NCI-H2196 (cell line): ENCODE results near the gene KEL.

ENCODE experiments used
- DNase-seq: peaks from one replicate; lab custom pipeline; 2025; ENCODE audit not compliant: unreplicated experiment; lab: John Stamatoyannopoulos, UW

The KEL gene

DNA sequence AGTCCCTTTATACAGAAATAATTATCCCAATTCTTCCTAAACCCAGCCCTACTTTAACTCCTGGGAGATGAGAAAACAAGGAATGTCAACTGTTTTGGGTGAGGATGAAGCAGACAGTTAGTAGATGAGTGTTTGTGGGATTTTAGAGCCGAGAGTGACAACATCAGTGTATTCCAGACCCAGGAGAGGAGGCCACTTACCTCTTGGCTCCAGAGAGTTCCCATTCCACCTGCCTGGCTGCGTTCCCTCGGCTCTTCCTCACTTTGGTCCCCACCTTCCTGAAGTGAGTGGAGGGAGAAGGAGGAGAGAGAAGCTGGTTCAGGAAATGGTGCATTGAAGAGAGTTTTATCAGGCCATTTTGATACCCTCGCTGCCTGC is 579 bp downstream of the KEL start:
- DNase-seq, result no peak

DNA sequence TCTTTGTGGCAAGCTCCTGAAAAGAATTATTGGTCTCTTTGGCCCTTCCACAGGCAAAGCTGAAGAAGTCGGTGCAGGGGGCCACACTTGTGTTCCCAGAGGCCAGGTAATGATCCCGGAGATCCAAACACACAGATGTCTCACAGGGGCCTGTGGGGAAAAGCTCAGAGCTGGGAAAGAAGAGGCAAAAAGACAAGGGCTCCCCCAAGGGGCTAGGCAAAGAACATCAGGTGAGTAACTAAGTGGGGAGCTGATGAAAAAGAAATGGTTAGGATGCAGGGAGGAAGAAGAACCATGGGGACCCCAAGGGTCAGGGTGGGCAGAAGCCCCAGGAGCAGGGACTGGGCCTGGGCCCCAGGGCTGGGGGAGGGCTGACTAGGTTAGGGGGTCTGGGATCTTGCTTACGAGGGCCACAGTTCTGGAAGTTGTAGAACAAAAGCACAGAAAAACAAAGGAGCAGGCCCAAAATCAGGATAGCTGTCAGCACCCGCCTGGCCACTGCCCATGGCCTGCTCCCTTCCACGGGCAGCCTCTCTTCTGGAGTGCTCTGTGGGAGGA is 1.1 kb downstream of the KEL start:
- DNase-seq, result no peak

DNA sequence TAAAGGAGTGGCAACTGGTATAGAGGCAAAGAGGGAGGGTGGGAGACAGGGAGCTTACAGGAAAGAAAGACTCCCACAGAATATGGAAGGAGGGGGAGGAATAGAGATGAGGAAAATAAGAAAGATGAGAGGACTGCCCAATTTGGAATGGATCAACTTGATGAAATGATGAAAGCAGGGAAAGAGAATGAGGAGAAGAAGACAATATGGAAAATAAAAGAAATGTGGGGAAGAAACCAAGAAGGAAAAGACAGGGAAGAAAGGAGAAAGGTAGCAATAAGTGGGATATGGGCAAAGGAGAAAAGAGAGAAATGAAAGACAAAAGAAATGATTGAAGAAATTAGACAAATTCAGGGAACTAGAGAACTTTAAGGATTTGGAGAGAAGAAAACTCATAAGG is 3.0 kb downstream of the KEL start:
- DNase-seq, result no peak

DNA sequence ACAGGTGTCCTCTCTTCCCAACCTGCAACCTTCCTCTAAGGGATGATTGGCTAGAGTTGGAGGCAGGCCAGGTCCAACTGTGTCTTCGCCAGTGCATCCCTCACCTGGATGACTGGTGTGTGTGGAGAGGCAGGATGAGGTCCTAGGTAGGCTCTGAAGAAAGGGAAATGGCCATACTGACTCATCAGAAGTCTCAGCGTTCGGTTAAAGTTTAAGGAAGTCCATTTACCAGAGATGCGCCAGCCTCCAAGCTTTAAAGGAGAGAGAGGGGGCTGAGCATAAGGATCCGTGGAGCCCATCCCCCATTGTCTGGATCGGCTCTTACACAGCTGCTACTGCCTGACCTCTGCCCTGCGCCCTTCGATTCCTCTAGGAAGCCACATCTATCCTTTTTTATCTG is 4.4 kb downstream of the KEL start:
- no peak for DNase-seq

DNA sequence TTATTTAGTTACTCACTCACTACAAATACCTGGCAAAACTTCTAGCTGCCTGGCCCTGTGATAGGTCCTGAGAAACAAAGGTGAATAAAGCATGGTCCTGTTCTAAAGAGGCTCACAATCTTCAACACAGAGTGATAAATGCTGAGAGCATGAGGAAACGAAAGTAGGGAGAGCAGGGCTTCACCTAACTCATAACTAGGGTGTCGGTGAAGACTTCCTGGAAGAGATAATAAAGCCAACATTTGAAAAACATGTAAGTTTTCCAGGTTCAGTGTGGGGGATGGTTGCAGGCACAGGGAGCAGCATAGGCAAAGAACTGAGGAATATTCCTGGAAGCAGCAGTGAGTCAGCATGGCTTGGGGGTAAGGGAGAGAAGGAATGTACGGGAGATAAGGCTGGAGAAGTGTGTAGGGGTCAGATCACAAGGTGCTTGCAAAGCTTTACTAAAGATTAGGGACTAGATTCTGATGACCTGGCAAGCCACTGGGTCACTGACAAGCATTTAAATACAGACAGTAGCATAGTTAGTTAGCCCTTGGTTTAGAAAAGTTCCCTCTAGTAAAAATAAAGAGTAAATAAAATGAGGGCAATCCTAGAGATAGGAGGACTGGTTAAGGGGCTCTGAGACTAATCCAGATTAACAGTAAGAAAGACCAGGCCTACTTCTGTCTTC is 5.1 kb downstream of the KEL start:
- DNase-seq, result no peak

DNA sequence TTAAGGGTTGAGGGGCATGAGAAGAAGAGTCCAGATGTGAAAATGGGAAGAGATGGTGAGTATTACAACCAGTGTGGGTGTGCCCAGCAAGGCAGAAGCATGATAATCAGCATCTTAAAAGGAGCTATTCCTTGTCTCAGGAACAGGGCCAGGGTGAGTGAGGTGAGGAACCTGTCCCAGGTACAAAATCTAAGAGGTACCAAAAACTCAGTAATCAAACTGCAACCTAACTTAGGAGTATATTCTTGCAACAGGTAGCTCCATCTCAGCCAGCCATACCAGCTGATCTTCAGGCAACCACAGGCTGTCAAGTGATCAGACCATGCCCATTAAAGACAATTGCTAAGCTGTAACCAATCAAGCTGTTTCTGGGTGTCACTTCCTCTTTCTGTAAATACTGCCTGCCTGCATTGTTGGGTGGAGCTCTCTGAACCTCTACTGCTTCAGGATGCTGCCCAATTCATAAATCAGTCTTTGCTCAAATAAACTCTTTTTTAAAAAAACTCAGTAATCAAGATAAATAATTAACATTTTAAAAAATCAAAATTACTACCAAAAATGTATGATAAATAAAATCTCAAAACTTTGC is 7.4 kb downstream of the KEL start:
- no peak for DNase-seq

DNA sequence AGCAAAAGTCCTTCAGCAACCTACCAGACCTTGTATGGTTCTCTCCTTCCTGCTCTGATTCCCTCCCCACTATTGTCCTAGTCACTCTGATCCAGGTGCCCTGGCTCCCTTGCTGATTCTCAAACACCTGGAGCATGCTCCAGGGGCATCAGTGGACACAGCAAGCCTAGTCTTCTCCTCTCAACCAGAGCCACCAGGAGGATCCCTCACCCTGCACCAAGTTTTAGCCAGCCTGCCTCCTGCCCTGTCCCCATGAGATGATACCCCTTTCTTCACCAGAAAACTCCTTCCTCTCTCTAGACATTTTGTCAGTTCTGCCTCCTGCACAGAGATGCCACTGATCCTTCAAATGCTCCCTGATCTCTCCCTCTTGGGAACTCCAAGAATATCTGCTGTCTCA is 11.9 kb downstream of the KEL start:
- DNase-seq, result no peak

DNA sequence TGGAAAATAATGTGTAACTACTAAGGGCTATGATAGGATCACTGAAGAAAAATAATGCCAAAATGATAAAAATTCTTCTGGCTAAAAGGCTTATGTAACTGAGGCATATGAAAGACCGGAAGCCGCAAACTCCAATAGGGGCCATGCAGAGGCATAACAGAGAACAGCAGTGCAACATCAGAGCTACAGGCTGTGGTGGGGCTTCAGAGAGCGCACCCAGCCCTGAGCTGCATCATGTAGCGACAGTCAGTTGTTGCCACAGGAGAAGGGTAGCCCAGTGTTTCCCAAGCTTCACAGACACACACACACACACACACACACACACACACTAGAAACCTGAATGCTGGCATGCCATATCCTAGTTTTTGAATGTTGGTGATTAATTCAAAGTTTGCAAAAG is 13.6 kb downstream of the KEL start:
- no peak for DNase-seq

DNA sequence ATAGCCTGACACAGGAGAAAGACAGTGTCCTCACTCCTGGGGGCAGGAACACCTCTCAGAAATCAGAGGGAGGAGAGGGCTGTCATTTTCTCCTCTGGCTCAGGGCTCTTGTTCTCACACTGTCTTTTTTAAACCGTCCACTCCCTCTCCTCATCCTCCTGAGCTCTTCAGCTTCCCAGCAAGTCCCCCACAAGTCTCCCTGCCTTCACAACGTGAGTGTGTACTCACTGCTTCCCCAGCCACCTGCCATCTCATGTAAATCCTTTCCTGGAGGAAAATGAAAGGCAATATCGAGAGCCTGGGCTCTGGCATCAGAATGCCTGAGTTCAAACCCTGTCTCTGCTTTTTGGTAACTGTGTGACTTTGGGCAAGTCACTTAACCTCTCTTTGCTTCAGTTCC is 17.2 kb downstream of the KEL start:
- no peak for DNase-seq

DNA sequence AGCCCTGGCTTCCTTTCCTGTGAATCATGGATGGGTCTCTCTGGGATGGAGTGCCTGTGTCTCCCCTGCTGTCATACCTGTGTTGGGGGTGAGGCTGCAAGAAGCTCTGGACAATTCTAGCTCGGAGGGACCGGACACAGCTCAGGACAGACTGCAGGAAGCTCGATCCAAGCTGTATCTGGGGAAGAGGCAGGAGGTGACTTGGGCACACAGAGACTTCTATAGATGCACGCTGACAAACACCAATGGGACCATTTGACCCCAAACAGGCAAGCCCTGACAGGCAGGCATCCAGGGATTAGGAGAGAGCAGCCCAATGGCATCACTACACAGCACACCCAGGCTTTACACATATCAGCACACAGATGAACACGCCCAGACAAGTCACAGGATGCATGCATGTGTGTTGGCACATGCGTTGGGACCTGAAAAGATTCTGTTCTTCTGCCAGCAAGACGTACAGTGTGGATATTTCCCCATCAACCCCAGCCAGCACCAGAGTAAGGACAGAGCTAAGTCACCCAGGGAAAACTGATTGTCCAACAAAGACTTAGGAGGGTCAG is 18.4 kb downstream of the KEL start:
- DNase-seq, result no peak

DNA sequence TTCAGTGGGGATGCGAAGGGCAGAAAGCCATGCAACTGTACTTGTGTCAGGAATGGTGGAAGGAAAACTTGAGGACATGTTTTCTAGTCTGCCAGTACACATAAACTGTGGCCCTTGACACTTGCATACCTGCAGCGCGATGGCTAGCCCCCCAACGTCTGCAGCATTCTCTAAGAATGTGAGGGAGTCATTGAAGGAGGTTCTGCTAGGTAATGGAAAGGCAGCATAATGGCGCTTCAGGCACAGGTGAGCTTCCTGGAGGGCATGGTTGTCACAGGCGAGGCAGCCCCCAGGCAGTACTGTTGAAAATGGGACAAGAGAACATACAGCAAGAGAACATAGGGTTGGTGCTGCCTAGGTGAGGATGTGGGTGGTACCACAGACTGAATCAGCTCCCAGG is 19.4 kb downstream of the KEL start:
- no peak for DNase-seq

DNA sequence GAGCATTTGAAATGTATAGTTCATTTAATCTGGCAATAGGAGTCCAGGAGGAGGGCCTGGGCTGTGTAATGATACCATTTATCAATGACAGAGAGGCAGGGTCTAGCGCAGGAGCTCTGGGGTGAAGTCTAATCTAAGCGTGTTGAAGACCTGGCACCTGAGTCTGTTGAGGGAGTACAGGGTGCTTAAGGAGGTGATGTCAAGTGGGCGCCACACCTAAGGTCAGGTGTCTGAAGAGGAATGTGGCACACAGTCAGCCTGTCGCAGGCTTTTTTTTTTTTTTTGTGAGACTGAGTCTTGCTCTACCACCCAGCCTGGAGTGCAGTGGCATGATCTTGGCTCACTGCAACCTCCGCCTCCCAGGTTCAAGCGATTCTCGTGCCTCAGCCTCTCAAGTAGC is 20.6 kb downstream of the KEL start:
- no peak for DNase-seq

DNA sequence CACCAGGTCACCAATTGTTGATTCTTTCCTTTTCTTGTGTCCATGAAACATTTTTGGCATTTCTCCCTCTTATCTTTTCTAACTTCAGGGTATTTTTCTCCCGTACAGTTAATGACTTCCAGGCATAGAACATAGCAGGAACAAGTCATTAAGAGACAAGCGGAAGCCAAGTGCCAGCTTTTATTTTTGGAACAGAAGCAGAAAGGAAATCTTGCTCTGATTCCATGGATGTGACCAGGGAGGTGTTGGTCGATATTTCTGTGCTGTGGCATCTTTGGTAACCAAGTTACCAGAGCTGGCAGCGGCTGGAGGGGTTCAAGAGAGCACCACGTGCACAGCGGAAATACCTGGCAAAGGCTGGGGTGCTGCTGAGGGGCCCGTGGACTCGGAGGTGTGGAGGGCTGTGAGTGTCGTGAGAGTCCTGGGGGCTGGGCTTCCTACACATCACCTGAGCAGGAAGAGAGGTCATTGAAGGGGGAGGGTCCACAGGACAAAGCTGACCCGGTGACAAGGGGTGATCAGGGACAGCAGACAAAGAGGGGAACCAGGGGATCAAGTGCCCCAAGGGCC is 21.1 kb downstream of the KEL start:
- DNase-seq, result no peak

DNA sequence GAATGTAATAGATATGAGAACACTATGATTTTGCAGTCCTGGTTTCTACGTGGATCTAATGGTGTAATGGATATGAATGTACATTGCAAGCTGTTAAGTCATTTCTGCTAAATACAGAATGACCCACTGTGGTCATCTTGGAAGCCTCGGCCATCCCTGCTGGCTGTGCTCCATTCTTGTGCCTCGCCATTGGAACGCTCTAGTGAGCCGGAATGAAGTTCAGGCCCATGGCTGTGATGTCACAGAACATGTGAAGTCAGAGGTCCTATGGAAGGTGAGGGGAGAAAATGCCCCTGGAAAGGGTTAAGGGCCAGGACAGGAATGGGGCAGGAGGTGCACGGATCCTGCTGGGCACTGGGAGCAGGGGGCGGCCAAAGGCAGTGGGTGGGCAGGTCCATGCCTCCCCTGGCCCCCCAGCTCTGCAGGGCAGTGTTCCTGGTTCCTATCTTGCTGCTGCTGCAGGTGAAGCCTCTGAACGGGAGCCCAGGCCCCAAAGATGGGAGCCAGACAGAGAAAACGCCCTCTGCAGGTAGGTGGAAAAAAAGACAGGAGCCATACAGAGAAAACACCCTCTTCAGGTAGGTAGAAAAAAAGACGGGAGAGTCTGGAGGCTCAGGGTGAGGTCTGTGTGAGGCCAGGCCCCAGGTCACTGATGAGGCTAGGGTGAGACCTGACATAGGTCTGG is 22.8 kb downstream of the KEL start, which contains the start of gene LLCFC1:
LLCFC1 (plus strand) TSS at position 259 of the 685 bp plus-strand sequence; CDS start at position 397, 138 bp downstream.
- no peak for DNase-seq

DNA sequence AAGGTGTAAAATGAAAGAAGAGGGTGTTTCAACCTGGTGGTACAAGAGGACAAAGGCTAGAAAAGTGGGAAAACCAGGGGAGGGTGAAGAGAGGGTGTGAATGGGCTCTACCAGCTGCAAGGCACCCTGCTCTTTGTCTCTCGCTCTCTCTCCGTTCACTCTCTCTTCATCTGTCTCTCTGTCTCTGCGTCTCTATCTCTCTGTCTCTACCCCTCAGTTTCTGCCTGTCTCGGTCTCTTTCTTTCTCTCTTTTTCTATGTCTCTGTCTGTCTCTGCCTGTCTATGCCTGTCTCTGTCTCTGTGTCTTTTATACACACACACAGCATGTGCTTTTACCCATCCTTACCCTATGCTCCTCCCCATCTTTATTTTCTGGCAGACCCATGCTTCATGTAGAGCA is 23.6 kb downstream of the KEL start:
- DNase-seq, result no peak

DNA sequence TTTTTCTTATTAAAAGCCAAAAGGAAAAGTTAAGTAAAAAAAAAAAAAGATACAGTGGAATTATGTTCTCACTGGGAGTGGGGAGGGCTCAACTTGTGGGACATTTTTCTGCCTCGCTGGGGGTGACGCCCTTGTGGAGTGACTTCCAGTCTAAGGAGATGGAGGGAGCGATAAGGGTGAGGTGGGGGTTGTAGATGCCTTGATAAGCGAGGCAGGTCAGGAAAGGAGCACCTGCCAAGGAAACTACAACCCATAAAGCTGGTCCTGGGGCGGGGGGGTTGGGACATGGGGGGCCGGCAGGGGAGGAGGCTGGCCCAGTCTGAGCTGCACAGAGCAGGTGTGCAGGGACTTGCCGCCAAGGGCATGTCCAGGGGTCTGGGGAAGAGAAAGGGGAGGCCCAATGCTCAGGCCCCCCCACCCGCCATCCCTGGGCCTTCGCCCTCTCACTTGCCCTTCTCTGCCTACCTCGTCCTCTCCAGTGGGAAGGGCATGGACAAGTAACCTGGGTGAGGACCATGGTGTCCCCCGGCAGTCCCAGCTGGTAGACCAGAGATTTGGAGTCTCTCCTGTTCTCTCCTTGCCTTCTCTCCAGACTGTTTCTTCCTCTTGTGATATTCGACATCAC is 26.1 kb downstream of the KEL start:
- no peak for DNase-seq

DNA sequence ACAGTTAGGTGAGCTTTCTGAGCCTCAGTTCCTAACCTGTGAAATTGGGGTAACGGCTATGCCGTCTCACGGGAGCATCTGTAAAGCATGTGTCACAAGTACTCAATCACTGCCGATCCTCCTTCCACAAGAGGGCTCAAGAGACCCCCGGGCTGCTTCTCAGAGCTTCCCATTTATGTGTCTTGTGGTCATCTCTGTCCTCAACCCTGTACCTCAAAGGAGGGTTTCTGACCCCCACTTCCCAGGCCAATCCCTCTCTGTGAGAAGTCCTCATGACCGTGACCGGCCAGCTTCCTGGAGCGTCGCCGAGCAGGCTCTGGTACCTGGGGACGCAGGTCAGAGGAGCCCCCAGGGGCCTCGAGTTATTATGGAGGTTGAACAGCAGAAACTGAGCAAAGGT is 28.1 kb downstream of the KEL start:
- DNase-seq, result no peak

DNA sequence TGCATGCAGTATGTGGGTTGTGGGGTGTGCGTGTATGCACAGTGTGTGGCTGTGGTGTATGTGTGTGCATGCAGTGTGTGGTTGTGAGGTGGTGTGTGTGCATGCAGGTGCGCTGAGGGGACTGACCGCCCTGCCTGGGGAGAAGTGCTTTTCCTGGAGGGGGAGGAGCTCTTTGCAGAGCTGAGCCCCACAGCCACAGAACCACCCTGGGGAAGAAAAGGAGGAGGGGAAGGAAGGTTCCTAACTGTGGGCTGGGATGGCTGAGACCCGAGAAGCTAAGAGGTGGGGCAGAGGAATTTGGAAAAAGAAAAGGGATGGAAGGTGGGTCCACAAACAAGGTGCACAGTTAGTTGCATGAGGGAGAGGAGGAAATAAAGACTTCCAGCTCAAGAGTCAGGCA is 28.5 kb downstream of the KEL start, which contains the start of gene TRPV5:
TRPV5 (minus strand) TSS at position 123 of the 400 bp plus-strand sequence. CDS start 287 bp downstream, outside the sequence.
- DNase-seq, result no peak

DNA sequence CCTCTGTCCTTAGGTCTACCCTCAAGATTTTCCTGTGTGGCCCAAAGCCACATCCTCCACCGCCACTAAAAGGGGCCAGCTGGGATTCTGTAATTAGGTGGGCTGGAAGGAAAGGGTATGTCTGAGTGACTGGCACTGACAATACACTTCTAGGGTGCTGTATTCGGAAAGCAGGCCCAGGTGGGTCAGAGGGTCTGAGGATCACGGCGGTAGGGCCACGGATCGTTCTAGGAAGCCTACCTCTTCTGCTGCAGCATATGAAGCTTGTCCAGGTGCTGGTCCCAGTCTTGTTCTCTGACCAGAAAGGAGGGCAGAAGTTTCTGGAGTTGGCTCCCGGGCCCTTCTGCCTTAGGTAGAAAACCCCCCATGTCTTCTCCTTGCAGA is 29.1 kb downstream of the KEL start:
- no peak for DNase-seq

DNA sequence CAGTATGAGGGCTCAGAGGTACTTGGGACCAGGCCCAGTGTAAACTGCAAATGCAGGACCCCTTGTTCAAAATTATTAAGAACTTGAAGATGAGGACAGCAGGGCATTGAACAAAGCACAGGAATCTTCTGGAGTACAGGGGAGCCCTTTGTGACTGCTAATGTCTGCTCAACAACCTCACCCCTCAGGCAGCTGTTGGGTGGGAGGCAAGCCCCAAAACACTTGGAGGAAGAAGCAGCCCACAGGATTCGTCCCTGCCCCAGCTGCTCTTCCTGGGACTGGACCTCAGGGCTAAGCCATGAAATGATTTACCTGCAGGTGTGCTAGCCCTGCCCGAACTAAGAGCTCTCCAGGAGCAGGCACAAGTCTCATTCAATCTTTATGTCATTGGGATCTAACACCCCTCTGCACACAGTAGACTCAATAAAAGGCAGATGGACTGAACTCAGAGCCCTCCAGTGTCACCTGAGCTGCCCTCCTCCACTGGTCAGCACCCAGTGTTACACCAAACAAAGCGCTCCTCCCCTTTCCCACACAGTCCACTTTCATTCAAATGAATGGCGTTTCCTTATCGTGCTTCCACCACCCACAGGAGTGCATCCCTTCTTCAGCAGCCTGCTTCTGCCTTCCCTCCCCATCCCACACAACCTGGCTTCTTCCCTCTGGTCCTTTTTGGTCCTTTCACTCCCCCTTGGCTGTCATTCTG is 29.6 kb downstream of the KEL start:
- DNase-seq, result no peak
